ENCODE measurements around the gene E2F3. TPM values are rescaled to one million over a fixed set of nuclear protein-coding genes. Genes with fewer than 3 reads are reported as not detected.

The E2F3 gene
- total RNA-seq, 2 donors from 2014 or later: 6.0 to 6.4 TPM

- Histone ChIP-seq H3K27me3 (no peaks in the 10 kb centered on the region), H3K4me1 (peaks cover 0 to 26% of the 10 kb centered on the region in 2 donors), H3K9me3 (no peaks in the 10 kb centered on the region), H3K36me3 (no peaks in the 10 kb centered on the region), H3K4me3 (no peak overlapping the region), H3K27ac (no peak overlapping the region)
- no peak for TF ChIP-seq CTCF (IDR thresholded peaks at IDR 0.05)
- DNase-seq (ENCODE audit: low spot score): no peak
These were observed 136.5 kb downstream of the E2F3 start for GRCh38 chr6:20538131-20538662.

GRCh38 chr6:20538907-20539306, 137.2 kb downstream of the E2F3 start:
- Histone ChIP-seq H3K27me3 (no peaks in the 10 kb centered on the region), H3K36me3 (no peaks in the 10 kb centered on the region), H3K4me1 (peaks cover 0 to 21% of the 10 kb centered on the region in 2 donors), H3K9me3 (no peaks in the 10 kb centered on the region), H3K27ac (no peak overlapping the region), H3K4me3 (no peak overlapping the region)
- no peak for TF ChIP-seq CTCF (IDR thresholded peaks at IDR 0.05)
- DNase-seq (ENCODE audit: low spot score): no peak

- DNase-seq (ENCODE audit: low spot score): no peak
- H3K27me3 ChIP-seq: no peaks in the 10 kb centered on the region
- TF ChIP-seq CTCF (IDR thresholded peaks at IDR 0.05): no peak
- H3K4me1 ChIP-seq: peaks cover 0 to 19% of the 10 kb centered on the region in 2 donors
- H3K4me3 ChIP-seq: no peak overlapping the region
- H3K9me3 ChIP-seq: no peaks in the 10 kb centered on the region
- H3K27ac ChIP-seq: no peak overlapping the region
- no peaks in the 10 kb centered on the region for H3K36me3 ChIP-seq
These were observed 137.7 kb downstream of the E2F3 start for GRCh38 chr6:20539387-20539786.

- H3K4me1 ChIP-seq: peaks cover 0 to 9% of the 10 kb centered on the region in 2 donors
- H3K27me3 ChIP-seq: no peaks in the 10 kb centered on the region
- no peaks in the 10 kb centered on the region for H3K36me3 ChIP-seq
- DNase-seq (ENCODE audit: low spot score): no peak
- H3K4me3 ChIP-seq: no peak overlapping the region
- TF ChIP-seq CTCF (IDR thresholded peaks at IDR 0.05): no peak
- H3K9me3 ChIP-seq: no peaks in the 10 kb centered on the region
- H3K27ac ChIP-seq: no peak overlapping the region
These were observed 139.0 kb downstream of the E2F3 start for GRCh38 chr6:20540683-20541082.

- DNase-seq (ENCODE audit: low spot score): no peak
- Histone ChIP-seq H3K27ac (no peak overlapping the region), H3K27me3 (no peaks in the 10 kb centered on the region), H3K4me1 (peaks cover 0 to 8% of the 10 kb centered on the region in 2 donors), H3K4me3 (no peak overlapping the region), H3K36me3 (peaks cover 2% of the 10 kb centered on the region), H3K9me3 (no peaks in the 10 kb centered on the region)
- no peak for TF ChIP-seq CTCF (IDR thresholded peaks at IDR 0.05)
These were observed 139.7 kb downstream of the E2F3 start for GRCh38 chr6:20541382-20541781.

Data from right atrium auricular region (tissue), 2 donors.